GM12872 (cell line): Measurements from ENCODE around the gene MBD5.

Source experiments
- TF ChIP-seq, protein P1 (sequence below): IDR thresholded peaks from 3 replicates; pipeline ENCODE4 v1.5.1; 2011; ENCODE audit warnings: low read depth, mild to moderate bottlenecking, low read length, moderate library complexity; ENCODE audit not compliant: insufficient read depth

MBD5 gene

DNA sequence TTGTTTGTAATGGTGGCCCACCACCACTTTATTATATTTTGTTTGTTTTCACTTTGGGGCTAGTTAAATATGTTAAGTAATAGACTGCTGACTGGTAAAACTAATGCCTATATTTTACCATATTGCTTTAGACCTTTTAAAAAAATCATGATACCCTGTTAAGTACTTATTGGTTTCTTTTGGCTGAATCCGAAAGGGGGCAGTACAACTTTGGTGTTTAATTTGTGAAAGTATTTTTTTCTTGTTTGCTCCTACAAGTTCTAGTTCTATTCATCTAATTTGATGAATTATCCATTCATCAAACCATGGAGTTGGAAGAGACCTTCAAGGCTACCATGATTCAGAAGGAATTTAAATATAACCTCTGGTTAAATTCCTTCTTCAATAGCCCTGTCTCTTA lies 147.0 kb downstream of the MBD5 start:
- TF ChIP-seq, protein P1, sequence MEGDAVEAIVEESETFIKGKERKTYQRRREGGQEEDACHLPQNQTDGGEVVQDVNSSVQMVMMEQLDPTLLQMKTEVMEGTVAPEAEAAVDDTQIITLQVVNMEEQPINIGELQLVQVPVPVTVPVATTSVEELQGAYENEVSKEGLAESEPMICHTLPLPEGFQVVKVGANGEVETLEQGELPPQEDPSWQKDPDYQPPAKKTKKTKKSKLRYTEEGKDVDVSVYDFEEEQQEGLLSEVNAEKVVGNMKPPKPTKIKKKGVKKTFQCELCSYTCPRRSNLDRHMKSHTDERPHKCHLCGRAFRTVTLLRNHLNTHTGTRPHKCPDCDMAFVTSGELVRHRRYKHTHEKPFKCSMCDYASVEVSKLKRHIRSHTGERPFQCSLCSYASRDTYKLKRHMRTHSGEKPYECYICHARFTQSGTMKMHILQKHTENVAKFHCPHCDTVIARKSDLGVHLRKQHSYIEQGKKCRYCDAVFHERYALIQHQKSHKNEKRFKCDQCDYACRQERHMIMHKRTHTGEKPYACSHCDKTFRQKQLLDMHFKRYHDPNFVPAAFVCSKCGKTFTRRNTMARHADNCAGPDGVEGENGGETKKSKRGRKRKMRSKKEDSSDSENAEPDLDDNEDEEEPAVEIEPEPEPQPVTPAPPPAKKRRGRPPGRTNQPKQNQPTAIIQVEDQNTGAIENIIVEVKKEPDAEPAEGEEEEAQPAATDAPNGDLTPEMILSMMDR: no peak

DNA sequence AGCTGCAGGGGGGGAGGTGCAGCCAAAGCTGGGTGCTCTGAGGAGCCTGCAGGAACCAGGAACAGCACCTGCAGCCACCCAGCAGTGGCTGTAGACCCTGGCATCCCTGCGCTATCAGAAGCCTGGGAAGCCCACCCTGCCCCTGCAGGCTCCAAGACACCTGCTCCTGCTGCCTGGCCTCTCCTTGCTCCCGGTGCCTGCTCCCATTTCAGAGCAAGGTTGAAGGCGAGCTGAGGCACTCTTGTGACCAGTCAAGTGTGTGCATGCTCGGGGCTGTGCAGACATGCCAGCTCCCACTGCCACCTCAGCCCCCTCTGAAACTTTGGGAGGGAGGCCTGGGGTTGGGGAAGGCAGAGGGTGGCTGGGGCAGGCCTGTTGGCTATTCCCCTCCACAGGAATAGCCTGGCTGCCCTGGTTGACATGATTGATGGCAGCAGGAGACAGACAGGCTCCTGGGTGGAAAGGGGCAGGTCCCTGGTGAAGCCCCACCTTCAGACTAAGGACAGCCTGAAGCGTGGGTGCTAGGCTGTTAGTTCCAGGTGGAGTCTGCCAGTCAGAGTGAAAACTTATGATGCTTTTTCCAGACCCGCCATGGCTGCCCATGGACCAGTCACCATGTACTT lies 151.4 kb downstream of the MBD5 start:
- TF ChIP-seq, protein P1: no peak

DNA sequence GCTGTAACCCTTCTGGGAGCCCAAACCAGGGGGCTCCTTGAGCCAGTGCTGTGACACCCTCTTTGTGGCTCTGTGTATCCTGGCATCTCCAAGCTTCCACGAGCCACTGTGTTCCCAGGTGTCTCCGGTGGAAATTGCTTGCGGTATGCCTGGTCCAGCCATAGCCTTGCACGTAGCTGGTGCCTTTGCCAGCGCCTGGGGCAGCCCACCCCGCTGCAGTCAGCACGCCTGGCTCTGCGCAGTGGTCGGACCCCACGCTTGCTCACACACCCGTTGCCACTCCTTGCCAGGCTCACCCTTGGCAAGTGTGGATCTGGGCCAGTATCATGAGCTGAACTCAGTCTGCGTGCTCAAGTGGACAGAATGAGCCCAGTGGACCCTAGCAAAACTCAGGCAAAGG lies 152.3 kb downstream of the MBD5 start:
- TF ChIP-seq, protein P1: no peak

DNA sequence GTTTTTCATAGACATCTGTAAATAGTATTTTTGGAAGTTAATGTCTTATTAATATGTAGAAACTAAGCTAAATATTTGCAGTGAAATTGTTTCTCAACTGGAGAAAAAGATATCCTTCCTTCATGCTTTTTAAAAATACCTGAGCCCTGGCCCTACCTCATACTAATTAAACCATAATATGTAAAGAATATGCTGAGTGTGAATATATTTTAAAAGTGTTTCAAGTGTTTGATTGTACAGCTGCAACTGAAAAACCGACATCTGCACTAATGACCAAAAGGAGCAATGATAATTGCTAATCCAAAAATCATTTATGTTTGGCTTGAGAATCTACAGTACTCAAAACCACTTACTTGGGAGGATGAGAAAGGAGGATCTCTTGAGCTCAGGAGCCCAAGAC lies 156.7 kb downstream of the MBD5 start:
- TF ChIP-seq, protein P1: no peak

DNA sequence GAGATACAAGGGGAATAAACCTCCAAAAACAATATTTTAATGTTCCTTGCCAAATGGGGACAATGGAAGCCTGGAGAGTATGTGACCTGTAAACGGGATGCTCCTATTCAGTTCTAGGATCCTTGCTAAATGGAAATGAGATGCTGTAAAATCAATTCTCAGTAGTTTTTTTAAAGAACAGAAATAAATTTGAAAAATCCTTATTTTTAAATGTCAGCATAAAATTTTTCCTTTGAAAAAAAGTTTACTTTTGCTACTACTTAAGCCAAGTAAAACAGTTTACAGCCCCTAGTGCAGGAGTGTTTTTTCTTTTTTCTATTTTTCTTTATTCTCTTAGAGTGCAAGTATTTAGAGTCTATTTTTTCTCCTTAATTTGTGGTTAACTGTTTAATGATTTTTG lies 158.8 kb downstream of the MBD5 start:
- TF ChIP-seq, protein P1: no peak

DNA sequence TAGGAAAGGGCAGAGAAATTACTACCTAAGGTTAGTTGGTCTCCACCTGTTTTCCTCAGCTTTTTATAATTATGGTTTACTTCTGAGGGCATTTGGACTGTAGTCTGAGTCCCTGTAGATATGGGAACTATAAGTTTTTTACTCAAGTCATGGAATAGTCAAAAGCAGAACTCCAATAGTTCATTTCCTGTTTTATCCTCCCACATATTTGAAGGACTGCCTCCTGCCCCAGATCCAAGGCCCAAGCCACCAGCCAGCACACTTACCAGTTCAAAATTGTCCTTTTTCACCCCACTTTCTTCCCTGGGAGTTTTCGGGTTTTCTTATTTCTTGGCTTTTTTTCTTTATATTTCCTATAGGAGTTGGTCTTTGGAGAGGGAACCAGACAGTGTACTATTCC lies 164.1 kb downstream of the MBD5 start:
- TF ChIP-seq, protein P1: no peak

DNA sequence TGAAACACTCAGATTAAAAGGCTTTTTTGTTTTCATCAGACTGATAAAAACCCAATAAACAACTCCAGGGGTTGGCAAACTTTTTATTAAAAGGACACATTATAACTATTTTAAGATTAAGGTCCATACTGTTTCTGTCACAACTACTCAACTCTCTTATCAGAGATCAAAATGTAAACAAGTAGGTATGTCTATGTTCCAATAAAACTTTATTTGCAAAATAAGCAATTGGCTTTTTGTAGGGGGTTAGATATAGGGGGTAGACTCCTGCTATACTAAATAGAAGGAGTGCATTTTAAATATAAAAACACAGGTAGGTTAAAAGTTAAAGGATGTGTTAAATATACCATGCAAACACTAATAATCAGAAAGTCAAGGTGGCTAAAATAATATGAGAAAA lies 174.0 kb downstream of the MBD5 start:
- TF ChIP-seq, protein P1: no peak
